Prostate gland (tissue), 2 donors: ENCODE data around the gene RGPD8.
"Not testable (repeated sequence)": the region's sequence is repeated elsewhere in the genome, so short reads cannot be mapped to it uniquely, and the experiment has no call there.

Source experiments
- POLR2A ChIP-seq: fragments of 450-650 bp; IDR thresholded peaks from one replicate; pipeline ENCODE4 v1.6.1; 2016; ENCODE audit warnings: antibody characterized with exemption, mild to moderate bottlenecking
- POLR2AphosphoS5 ChIP-seq: sonication (generic); formaldehyde crosslinking; IDR thresholded peaks from one replicate; pipeline ENCODE4 v1.6.1; 2017; ENCODE audit warnings: antibody characterized with exemption
- TF ChIP-seq, protein P1 (sequence below), 4 experiments: fragments of 200-600 bp in 2 of 4; fragments of 450-650 bp in 2 of 4; sonication (generic) in 2 of 4; IDR thresholded peaks; 1 replicate in 3 of 4; 2 replicates in 1 of 4; pipeline ENCODE4 v1.5.1; 2016 to 2019; ENCODE audit warnings: antibody characterized with exemption in 4 of 4, mild to moderate bottlenecking in 2 of 4, moderate library complexity in 2 of 4

DNA sequence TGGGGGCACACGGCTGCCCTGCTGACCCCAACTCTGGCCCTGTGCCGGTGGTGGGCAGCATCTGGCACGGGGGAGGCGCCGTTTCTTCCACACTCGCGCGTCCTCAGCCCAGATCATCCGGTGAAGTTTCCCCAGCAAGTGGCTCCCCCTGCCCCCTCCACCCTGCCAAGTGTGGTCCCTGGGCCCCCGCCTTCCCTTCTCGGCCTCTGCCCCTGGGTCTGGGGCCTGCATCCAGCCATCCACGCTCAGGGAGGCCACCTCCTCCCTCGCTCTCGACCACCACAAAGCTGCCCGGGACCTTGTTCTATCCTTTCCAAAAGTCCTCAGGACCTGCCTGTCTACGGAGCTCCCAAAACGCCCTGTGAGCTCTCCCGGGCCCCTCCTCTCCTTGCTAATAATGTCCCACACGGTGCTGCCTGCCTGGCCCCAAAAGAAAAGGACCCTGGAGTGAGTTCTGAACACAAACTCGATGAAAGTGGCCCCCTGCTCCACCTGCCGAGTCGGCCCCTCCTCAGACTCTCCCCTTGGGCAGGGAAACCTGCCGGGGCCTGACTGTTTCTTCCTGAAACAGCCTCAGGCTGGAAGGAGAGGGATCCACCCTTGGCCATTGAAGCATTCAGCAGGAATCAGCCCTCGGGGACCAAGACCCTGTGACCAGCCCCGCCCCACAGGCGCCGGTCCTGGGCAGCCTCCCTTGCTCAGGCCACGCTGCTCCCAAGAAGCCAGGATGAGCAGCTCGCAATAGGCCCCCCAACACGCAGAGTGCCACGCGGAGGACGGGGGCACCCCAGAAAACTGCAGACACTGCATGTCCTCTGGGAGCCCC, 1.7 kb upstream of the RGPD8 start:
- TF ChIP-seq, protein P1, sequence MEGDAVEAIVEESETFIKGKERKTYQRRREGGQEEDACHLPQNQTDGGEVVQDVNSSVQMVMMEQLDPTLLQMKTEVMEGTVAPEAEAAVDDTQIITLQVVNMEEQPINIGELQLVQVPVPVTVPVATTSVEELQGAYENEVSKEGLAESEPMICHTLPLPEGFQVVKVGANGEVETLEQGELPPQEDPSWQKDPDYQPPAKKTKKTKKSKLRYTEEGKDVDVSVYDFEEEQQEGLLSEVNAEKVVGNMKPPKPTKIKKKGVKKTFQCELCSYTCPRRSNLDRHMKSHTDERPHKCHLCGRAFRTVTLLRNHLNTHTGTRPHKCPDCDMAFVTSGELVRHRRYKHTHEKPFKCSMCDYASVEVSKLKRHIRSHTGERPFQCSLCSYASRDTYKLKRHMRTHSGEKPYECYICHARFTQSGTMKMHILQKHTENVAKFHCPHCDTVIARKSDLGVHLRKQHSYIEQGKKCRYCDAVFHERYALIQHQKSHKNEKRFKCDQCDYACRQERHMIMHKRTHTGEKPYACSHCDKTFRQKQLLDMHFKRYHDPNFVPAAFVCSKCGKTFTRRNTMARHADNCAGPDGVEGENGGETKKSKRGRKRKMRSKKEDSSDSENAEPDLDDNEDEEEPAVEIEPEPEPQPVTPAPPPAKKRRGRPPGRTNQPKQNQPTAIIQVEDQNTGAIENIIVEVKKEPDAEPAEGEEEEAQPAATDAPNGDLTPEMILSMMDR (IDR thresholded peaks at IDR 0.05): not testable (repeated sequence)
- TF ChIP-seq POLR2A, POLR2AphosphoS5: not testable (repeated sequence)
